OCI-LY7 (cell line): ENCODE results near the gene RSAD1. TPM values are rescaled to one million over a fixed set of nuclear protein-coding genes. Genes with fewer than 3 reads are reported as not detected.

ENCODE experiments used
- BruUV-seq: library from RNA; stranded (reverse); fragments of 400-500 nt; replicated peaks from 2 replicates; lab custom pipeline; 2021; lab: Mats Ljungman, UMichigan
- CTCF ChIA-PET: fragments of 300-600 bp; sonication (Branson Sonifier 250); formaldehyde crosslinking; loops from one replicate; lab custom pipeline; 2022; ENCODE audit warnings: antibody characterized with exemption; ENCODE audit not compliant: unreplicated experiment; lab: Charles Lee
- POLR2A ChIA-PET: fragments of 300-600 bp; sonication (Branson Sonifier 250); formaldehyde crosslinking; loops from one replicate; lab custom pipeline; 2022; ENCODE audit warnings: antibody characterized with exemption; lab: Charles Lee
- DNase-seq: peaks from one replicate; pipeline ENCODE4 v3.0.0-alpha.2; 2015; ENCODE audit warnings: low spot score
- H2AFZ ChIP-seq: fragments of 200-600 bp; sonication (generic), shearing (Covaris generic); 2 replicates; pipeline ENCODE4 v1.6.1; 2014; ENCODE audit warnings: mild to moderate bottlenecking, antibody characterized with exemption, low read length, moderate library complexity
- H3K27ac ChIP-seq: fragments of 200-600 bp; sonication (generic); 2 replicates; pipeline ENCODE4 v1.5.1; 2014; ENCODE audit warnings: mixed run types, low read depth, mild to moderate bottlenecking, moderate library complexity, low read length, inconsistent platforms; ENCODE audit not compliant: poor library complexity, severe bottlenecking
- H3K36me3 ChIP-seq: fragments of 200-600 bp; sonication (generic); 2 replicates; pipeline ENCODE4 v1.6.1; 2014; ENCODE audit warnings: mild to moderate bottlenecking, antibody characterized with exemption, low read length, moderate library complexity, mixed read lengths; ENCODE audit not compliant: insufficient read depth
- H3K4me1 ChIP-seq: fragments of 200-600 bp; sonication (generic); 2 replicates; pipeline ENCODE4 v1.5.1; 2014; ENCODE audit warnings: mild to moderate bottlenecking, low read length; ENCODE audit not compliant: insufficient read depth, poor library complexity, severe bottlenecking
- H3K4me2 ChIP-seq: fragments of 200-600 bp; sonication (generic); 2 replicates; pipeline ENCODE4 v1.6.1; 2014; ENCODE audit warnings: mild to moderate bottlenecking, low read length
- H3K4me3 ChIP-seq: fragments of 200-600 bp; sonication (generic); 2 replicates; pipeline ENCODE4 v1.5.1; 2014; ENCODE audit warnings: mild to moderate bottlenecking, low read depth, low read length; ENCODE audit not compliant: poor library complexity, severe bottlenecking
- H3K79me2 ChIP-seq: fragments of 200-600 bp; sonication (generic); 2 replicates; pipeline ENCODE4 v1.6.1; 2016; ENCODE audit warnings: low read depth, mild to moderate bottlenecking, low read length, moderate library complexity, mixed read lengths; ENCODE audit not compliant: insufficient read depth
- H3K9me2 ChIP-seq: fragments of 200-600 bp; sonication (generic); 2 replicates; pipeline ENCODE4 v1.6.1; 2016; ENCODE audit warnings: mild to moderate bottlenecking, low read length, mixed read lengths; ENCODE audit not compliant: insufficient read depth
- H3K9me3 ChIP-seq: fragments of 200-600 bp; sonication (generic); 2 replicates; pipeline ENCODE4 v1.6.1; 2014; ENCODE audit warnings: mild to moderate bottlenecking, mixed run types, low read length, mixed read lengths
- H4K20me1 ChIP-seq: fragments of 200-600 bp; sonication (generic); 2 replicates; pipeline ENCODE4 v1.6.1; 2014; ENCODE audit warnings: mild to moderate bottlenecking, antibody characterized with exemption, low read length, moderate library complexity, mixed read lengths; ENCODE audit not compliant: insufficient read depth
- EZH2phosphoT487 ChIP-seq: fragments of 200-600 bp; sonication (generic); IDR thresholded peaks from 2 replicates; pipeline ENCODE4 v1.6.1; 2018; ENCODE audit warnings: low read depth, borderline replicate concordance, mild to moderate bottlenecking, mixed run types, antibody characterized with exemption, low read length, moderate library complexity, mixed read lengths
- intact Hi-C: fragments of 100-400 bp; cut with micrococcal nuclease; formaldehyde crosslinking; loops from one replicate; pipeline ENCODE4 v1.10.0; 2022; ENCODE audit not compliant: unreplicated experiment
- total RNA-seq, 2 experiments: library from RNA; depleted of rRNA in 1 of 2; stranded (reverse); fragments of >200 nt in 1 of 2; shearing (Covaris generic) in 1 of 2; gene quantifications; 2 replicates each; pipeline ENCODE4 v1.2.3, GENCODE V29; 2014 to 2022
- TF ChIP-seq, protein P1 (sequence below): fragments of 200-600 bp; sonication (generic); conservative IDR thresholded peaks from 2 replicates; pipeline ENCODE4 v1.5.1; 2014; ENCODE audit warnings: mild to moderate bottlenecking, antibody characterized with exemption, low read length, moderate library complexity, mixed read lengths

RSAD1 gene
- total RNA-seq, 2 experiments from 2014 or later, result 22.6 to 27.9 TPM

DNA sequence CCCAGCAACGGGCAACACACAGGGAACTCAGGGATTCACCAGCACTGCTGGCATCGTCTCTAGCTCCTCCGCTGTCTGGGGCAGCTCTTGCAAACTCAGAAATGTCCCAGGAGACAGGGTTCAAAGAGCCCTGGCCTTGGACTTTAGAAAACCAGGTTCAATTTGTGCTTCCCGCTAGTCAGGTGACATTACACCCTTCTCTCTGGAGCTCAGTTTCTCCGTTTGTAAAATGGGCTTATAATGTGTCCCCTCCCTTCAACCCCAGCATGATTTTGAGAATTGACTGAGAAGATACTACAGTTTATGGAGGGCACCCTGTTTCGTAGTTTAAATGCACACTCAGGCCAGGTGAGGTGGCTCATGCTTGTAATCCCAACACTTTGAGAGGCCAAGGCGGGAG is 27.6 kb downstream of the RSAD1 start:
- Histone ChIP-seq H3K4me3 (no peak overlapping the region), H3K4me1 (peaks cover 15% of the 10 kb centered on the region)

DNA sequence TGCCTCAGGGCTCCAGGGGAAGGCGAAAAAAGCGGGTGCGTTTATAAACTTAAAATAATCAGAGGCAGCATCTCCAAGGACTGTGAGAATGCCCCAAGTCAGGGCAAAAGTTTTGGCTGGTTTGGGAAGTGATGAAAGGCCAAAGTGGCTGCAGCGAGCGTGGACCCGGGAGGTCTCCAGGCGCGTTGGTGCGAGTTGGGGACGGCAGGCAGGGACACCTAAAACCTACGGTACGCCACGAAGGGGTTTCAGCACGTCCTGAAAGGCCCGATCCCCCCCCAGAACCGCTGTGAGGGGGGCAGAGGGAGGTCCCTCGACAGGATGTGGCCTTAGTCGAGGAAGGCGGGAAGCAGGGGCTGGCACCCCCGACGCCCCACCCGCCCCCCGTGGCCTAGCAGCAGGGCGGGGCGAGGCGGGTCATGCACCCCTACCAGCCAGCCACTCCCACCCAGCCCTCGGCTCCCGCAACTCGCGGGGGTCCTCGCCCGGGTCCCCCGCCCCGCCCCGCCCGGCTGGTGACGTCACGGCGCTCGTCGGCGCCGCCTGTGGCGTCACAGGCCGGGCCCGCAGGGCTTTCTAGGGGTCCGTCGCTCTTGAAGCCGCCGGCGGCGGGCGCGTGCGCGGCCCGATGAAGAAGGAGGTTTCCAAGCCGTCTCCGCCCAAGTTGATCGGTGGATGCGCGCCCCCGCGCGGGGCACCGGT is 29.4 kb downstream of the RSAD1 start, which contains the start of gene MYCBPAP:
TSS of gene MYCBPAP (plus strand) at position 569 of the 702 bp plus-strand sequence. CDS start 236 bp downstream, outside the sequence.
- H3K36me3 ChIP-seq, result no peaks in the 10 kb centered on the region
- intact Hi-C loops, result no loop called here
- ChIA-PET CTCF (no interaction called here), POLR2A (no interaction called here)
- H3K4me3 ChIP-seq, result peak within 1 kb of the TSS; percentile 79
- no peaks in the 10 kb centered on the region for H3K9me2 ChIP-seq
- BruUV-seq, result no TSS peak
- no peak for TF ChIP-seq EZH2phosphoT487
- TF ChIP-seq, protein P1, sequence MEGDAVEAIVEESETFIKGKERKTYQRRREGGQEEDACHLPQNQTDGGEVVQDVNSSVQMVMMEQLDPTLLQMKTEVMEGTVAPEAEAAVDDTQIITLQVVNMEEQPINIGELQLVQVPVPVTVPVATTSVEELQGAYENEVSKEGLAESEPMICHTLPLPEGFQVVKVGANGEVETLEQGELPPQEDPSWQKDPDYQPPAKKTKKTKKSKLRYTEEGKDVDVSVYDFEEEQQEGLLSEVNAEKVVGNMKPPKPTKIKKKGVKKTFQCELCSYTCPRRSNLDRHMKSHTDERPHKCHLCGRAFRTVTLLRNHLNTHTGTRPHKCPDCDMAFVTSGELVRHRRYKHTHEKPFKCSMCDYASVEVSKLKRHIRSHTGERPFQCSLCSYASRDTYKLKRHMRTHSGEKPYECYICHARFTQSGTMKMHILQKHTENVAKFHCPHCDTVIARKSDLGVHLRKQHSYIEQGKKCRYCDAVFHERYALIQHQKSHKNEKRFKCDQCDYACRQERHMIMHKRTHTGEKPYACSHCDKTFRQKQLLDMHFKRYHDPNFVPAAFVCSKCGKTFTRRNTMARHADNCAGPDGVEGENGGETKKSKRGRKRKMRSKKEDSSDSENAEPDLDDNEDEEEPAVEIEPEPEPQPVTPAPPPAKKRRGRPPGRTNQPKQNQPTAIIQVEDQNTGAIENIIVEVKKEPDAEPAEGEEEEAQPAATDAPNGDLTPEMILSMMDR, result no peak; the same call in 1 of the 2 replicates
- H4K20me1 ChIP-seq, result no peaks in the 10 kb centered on the region
- peak within 1 kb of the TSS; percentile 82 for H3K4me2 ChIP-seq
- H3K9me3 ChIP-seq, result no peaks in the 10 kb centered on the region
- no peaks in the 10 kb centered on the region for H3K79me2 ChIP-seq
- peaks cover 15% of the 10 kb centered on the region for H3K4me1 ChIP-seq
- peak within 1 kb of the TSS; percentile 98 for H2AFZ ChIP-seq
- peak; percentile 82 for DNase-seq
- H3K27ac ChIP-seq, result peak within 1 kb of the TSS; percentile 26

More for the DNA sequence above, 27.6 kb downstream of the RSAD1 start:
- no peak for DNase-seq
- H3K79me2 ChIP-seq, result no peaks in the 10 kb centered on the region
- CTCF ChIA-PET, result no interaction called here
- H3K9me3 ChIP-seq, result no peaks in the 10 kb centered on the region
- intact Hi-C loops, result no loop called here
- TF ChIP-seq, protein P1, result no peak
- TF ChIP-seq EZH2phosphoT487, result no peak
- no peak overlapping the region for H3K4me2 ChIP-seq
- no peak overlapping the region for H2AFZ ChIP-seq
- BruUV-seq, result no TSS peak
- no peaks in the 10 kb centered on the region for H4K20me1 ChIP-seq
- no peaks in the 10 kb centered on the region for H3K9me2 ChIP-seq
- no peaks in the 10 kb centered on the region for H3K36me3 ChIP-seq
- no peak overlapping the region for H3K27ac ChIP-seq
- POLR2A ChIA-PET, result interaction anchor here (0.6 kb wide), 2 partner anchors 11 to 20 kb away, joined by 3 read pairs; no protein-coding TSS in a partner anchor
